Tibial nerve (tissue), 4 donors: ENCODE data around the gene SIAE. TPM values are rescaled to one million over a fixed set of nuclear protein-coding genes. Genes with fewer than 3 reads are reported as not detected.
"Not testable (repeated sequence)": the region's sequence is repeated elsewhere in the genome, so short reads cannot be mapped to it uniquely, and the experiment has no call there.

Experiments
- DNase-seq, 2 donors: peaks; one replicate each; pipeline ENCODE4 v3.0.0-alpha.2; 2019; ENCODE audit warnings: low spot score in 2 of 2
- H3K27ac ChIP-seq, 4 donors: fragments of 200-600 bp; sonication (generic) in 3 of 4; one replicate each; pipeline ENCODE4 v1.5.1; 2017 to 2019; ENCODE audit warnings: mild to moderate bottlenecking in 1 of 4
- H3K27me3 ChIP-seq, 2 donors: fragments of 200-600 bp; sonication (generic) in 1 of 2; one replicate each; pipeline versions ENCODE4 v1.5.1 to v1.6.0; 2017 to 2019
- H3K36me3 ChIP-seq, 3 donors: fragments of 200-600 bp; sonication (generic); one replicate each; pipeline ENCODE4 v1.5.1; 2018 to 2019
- H3K4me1 ChIP-seq, 4 donors: fragments of 200-600 bp; sonication (generic) in 3 of 4; one replicate each; pipeline ENCODE4 v1.5.1; 2017 to 2019
- H3K4me3 ChIP-seq, 4 donors: fragments of 200-600 bp; sonication (generic) in 3 of 4; one replicate each; pipeline ENCODE4 v1.5.1; 2017 to 2019; ENCODE audit warnings: mild to moderate bottlenecking in 1 of 4, moderate library complexity in 1 of 4
- H3K9me3 ChIP-seq, 4 donors: fragments of 200-600 bp; sonication (generic) in 3 of 4; one replicate each; pipeline ENCODE4 v1.5.1; 2017 to 2019
- EP300 ChIP-seq, 2 donors: sonication (generic); formaldehyde crosslinking; IDR thresholded peaks; one replicate each; pipeline ENCODE4 v1.6.1; 2017; ENCODE audit warnings: antibody characterized with exemption in 2 of 2, mild to moderate bottlenecking in 1 of 2
- POLR2A ChIP-seq, 2 donors: fragments of 450-650 bp; IDR thresholded peaks; one replicate each; pipeline ENCODE4 v1.6.1; 2017; ENCODE audit warnings: antibody characterized with exemption in 2 of 2, mild to moderate bottlenecking in 2 of 2, moderate library complexity in 2 of 2
- WGBS, 2 donors: methylation state at CpG; one replicate each; pipeline ENCODE4 v1.1.5; 2018; 5-methylcytosine and 5-hydroxymethylcytosine counted together
- total RNA-seq, 4 donors: library from RNA; depleted of rRNA; stranded (reverse); fragments of >200 nt; gene quantifications; one replicate each; pipeline ENCODE4 v1.1.0, GENCODE V29; 2016
- TF ChIP-seq, protein P1 (sequence below), 5 experiments: fragments of 200-600 bp in 3 of 5; fragments of 450-650 bp in 2 of 5; sonication (generic) in 3 of 5; IDR thresholded peaks; one replicate each; pipeline ENCODE4 v1.5.1; 2016 to 2019; ENCODE audit warnings: antibody characterized with exemption in 5 of 5, mild to moderate bottlenecking in 3 of 5, moderate library complexity in 2 of 5

SIAE gene
- total RNA-seq, 4 donors from 2014 or later, result 6.5 to 20.0 (median 8.2) TPM

DNA sequence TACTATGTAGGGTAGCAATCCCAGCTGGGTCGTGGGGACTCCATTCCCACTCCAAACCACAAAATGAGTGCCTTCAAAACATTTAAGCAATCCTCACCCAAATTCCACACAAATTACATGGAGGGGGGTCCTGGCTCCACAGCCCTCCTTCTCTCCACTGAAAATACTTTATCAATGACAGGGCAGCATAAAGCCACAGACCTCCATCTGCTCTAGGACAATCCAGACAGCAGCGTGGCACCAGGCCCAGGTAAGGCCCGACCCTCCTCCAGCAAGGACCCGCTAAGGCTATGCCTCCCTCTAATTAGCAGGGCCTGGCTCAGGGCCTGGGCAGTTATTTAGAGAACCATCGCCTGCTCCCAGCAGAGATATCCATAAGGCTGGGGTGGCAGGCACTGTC lies 62.5 kb downstream of the SIAE start, which contains the start of gene PANX3:
Gene PANX3, plus strand, starts transcription at position 365 of the 400 bp plus-strand sequence. CDS start 129 bp downstream, outside the sequence.
- Histone ChIP-seq H3K27ac (no peak within 1 kb of the TSS), H3K27me3 (peaks cover 0 to 9% of the 10 kb centered on the region in 2 donors), H3K36me3 (no peaks in the 10 kb centered on the region), H3K4me1 (no peaks in the 10 kb centered on the region), H3K4me3 (no peak within 1 kb of the TSS), H3K9me3 (no peaks in the 10 kb centered on the region)
- DNase-seq, result no peak
- 74 to 79% methylated on average over 2 to 5 of the region's 5 CpGs for WGBS, 2 donors
- no peak for TF ChIP-seq EP300 (IDR thresholded peaks at IDR 0.05)
- TF ChIP-seq POLR2A (IDR thresholded peaks at IDR 0.05), result no peak
- TF ChIP-seq, protein P1, sequence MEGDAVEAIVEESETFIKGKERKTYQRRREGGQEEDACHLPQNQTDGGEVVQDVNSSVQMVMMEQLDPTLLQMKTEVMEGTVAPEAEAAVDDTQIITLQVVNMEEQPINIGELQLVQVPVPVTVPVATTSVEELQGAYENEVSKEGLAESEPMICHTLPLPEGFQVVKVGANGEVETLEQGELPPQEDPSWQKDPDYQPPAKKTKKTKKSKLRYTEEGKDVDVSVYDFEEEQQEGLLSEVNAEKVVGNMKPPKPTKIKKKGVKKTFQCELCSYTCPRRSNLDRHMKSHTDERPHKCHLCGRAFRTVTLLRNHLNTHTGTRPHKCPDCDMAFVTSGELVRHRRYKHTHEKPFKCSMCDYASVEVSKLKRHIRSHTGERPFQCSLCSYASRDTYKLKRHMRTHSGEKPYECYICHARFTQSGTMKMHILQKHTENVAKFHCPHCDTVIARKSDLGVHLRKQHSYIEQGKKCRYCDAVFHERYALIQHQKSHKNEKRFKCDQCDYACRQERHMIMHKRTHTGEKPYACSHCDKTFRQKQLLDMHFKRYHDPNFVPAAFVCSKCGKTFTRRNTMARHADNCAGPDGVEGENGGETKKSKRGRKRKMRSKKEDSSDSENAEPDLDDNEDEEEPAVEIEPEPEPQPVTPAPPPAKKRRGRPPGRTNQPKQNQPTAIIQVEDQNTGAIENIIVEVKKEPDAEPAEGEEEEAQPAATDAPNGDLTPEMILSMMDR (IDR thresholded peaks at IDR 0.05), result no peak

- Histone ChIP-seq H3K27me3 (peaks cover 0 to 7% of the 10 kb centered on the region in 2 donors), H3K4me3 (no peak overlapping the region), H3K36me3 (no peaks in the 10 kb centered on the region), H3K9me3 (no peaks in the 10 kb centered on the region), H3K27ac (no peak overlapping the region), H3K4me1 (no peaks in the 10 kb centered on the region)
- WGBS, 2 donors, result 81 to 82% methylated on average over 2 of the region's 2 CpGs
- DNase-seq, result no peak
- TF ChIP-seq EP300 (IDR thresholded peaks at IDR 0.05) (no peak), POLR2A (IDR thresholded peaks at IDR 0.05) (no peak)
Measured at GRCh38 chr11:124610295-124610694, 63.2 kb downstream of the SIAE start.

GRCh38 chr11:124608147-124608546 lies 65.4 kb downstream of the SIAE start:
- Histone ChIP-seq H3K27me3 (no peaks in the 10 kb centered on the region), H3K36me3 (no peaks in the 10 kb centered on the region), H3K27ac (no peak overlapping the region), H3K4me1 (no peaks in the 10 kb centered on the region), H3K4me3 (no peak overlapping the region), H3K9me3 (no peaks in the 10 kb centered on the region)
- no peak for DNase-seq
- TF ChIP-seq POLR2A (IDR thresholded peaks at IDR 0.05) (no peak), EP300 (IDR thresholded peaks at IDR 0.05) (no peak)
- TF ChIP-seq, protein P1 (IDR thresholded peaks at IDR 0.05), result no peak

DNA sequence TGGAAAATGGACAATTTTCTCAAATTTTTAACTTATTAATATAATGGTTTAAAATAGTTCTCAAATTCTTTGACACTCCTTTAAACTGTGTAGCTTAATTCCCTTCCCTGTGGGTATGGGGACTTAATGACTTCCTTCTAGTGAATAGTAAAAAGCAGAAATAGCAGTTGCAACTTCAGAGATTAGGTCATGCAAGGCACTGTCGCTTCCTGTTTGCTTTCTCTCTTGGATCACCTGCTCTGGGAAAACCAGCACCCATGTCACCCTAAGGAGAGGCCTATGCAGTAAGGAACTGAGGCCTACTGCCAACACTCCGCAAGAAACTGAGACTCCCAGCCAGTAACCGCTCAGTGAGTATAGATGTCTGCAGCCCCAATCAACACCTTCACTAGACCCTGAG lies 67.8 kb downstream of the SIAE start:
- H3K4me1 ChIP-seq, result no peaks in the 10 kb centered on the region
- DNase-seq, result no peak
- no peak overlapping the region for H3K4me3 ChIP-seq
- H3K9me3 ChIP-seq, result no peaks in the 10 kb centered on the region
- TF ChIP-seq, protein P1 (IDR thresholded peaks at IDR 0.05), result no peak
- TF ChIP-seq EP300 (IDR thresholded peaks at IDR 0.05) (no peak), POLR2A (IDR thresholded peaks at IDR 0.05) (no peak)
- no peaks in the 10 kb centered on the region for H3K36me3 ChIP-seq
- no peak overlapping the region for H3K27ac ChIP-seq
- no peaks in the 10 kb centered on the region for H3K27me3 ChIP-seq
- 82 to 89% methylated on average over 3 of the region's 3 CpGs for WGBS, 2 donors

GRCh38 chr11:124602723-124603122 lies 70.8 kb downstream of the SIAE start:
- not testable (repeated sequence) for H3K4me1 ChIP-seq, DNase-seq, H3K27me3 ChIP-seq, H3K36me3 ChIP-seq, H3K9me3 ChIP-seq, H3K27ac ChIP-seq, H3K4me3 ChIP-seq
- 72 to 77% methylated on average over 3 of the region's 3 CpGs for WGBS, 2 donors

DNA sequence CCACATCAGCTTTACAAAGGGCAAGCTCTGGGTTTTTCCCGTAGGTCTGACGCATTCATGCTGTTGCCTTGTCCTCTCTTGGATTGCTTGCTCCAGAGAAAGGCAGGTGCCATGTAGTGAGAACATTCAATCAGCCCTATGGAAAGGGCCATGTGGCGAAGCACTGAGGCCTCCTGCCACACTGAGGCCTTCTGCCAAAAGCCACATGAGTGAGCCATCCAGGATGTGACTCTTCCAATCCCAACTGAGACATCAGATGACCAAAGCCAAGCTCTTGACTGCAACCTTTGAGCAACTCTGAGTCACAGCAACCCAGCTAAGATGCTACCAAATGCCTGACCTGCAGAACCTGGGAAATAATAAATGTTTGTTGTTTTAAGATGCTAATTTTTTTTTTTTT lies 71.3 kb downstream of the SIAE start:
- Histone ChIP-seq H3K27ac (no peak overlapping the region), H3K4me1 (no peaks in the 10 kb centered on the region), H3K27me3 (peaks cover 0 to 2% of the 10 kb centered on the region in 2 donors), H3K4me3 (no peak overlapping the region), H3K9me3 (no peaks in the 10 kb centered on the region), H3K36me3 (no peaks in the 10 kb centered on the region)
- TF ChIP-seq, protein P1 (IDR thresholded peaks at IDR 0.05), result no peak
- TF ChIP-seq EP300 (IDR thresholded peaks at IDR 0.05) (no peak), POLR2A (IDR thresholded peaks at IDR 0.05) (no peak)
- no peak for DNase-seq
- WGBS, 2 donors, result 80 to 89% methylated on average over 3 of the region's 3 CpGs
